Spleen (tissue), 11 donors: ENCODE data around the gene LCN6. TPM values are rescaled to one million over a fixed set of nuclear protein-coding genes. Genes with fewer than 3 reads are reported as not detected.
"Not testable (repeated sequence)": the region's sequence is repeated elsewhere in the genome, so short reads cannot be mapped to it uniquely, and the experiment has no call there.

Source experiments
- DNase-seq: peaks from one replicate; pipeline ENCODE4 v3.0.0-alpha.2; 2020
- H3K27ac ChIP-seq, 8 donors: fragments of 200-600 bp; sonication (generic) in 7 of 8; 1 replicate in 4 of 8; 2 replicates in 4 of 8; pipeline versions ENCODE4 v1.5.0 to v1.8.0; 2016 to 2021; ENCODE audit warnings: inconsistent platforms in 4 of 8, mild to moderate bottlenecking in 4 of 8, moderate library complexity in 1 of 8
- H3K27me3 ChIP-seq, 7 donors: fragments of 200-600 bp; sonication (generic) in 6 of 7; replicated peaks in 1 of 7; 1 replicate in 4 of 7; 2 replicates in 3 of 7; pipeline versions ENCODE4 v1.5.0 to v1.8.0; 2016 to 2021; ENCODE audit warnings: inconsistent platforms in 3 of 7, mild to moderate bottlenecking in 1 of 7
- H3K36me3 ChIP-seq, 6 donors: fragments of 200-600 bp; sonication (generic) in 5 of 6; 1 replicate in 4 of 6; 2 replicates in 2 of 6; pipeline versions ENCODE4 v1.5.0 to v1.8.0; 2016 to 2021; ENCODE audit warnings: inconsistent platforms in 2 of 6
- H3K4me1 ChIP-seq, 6 donors: fragments of 200-600 bp; sonication (generic) in 5 of 6; 1 replicate in 3 of 6; 2 replicates in 3 of 6; pipeline versions ENCODE4 v1.5.0 to v1.8.0; 2016 to 2021; ENCODE audit warnings: inconsistent platforms in 3 of 6
- H3K4me3 ChIP-seq, 8 donors: fragments of 200-600 bp; sonication (generic) in 7 of 8; 1 replicate in 4 of 8; 2 replicates in 4 of 8; pipeline versions ENCODE4 v1.5.0 to v1.8.0; 2016 to 2021; ENCODE audit warnings: inconsistent platforms in 4 of 8, mild to moderate bottlenecking in 4 of 8, moderate library complexity in 2 of 8
- H3K9me3 ChIP-seq, 8 donors: fragments of 200-600 bp; sonication (generic) in 7 of 8; 1 replicate in 4 of 8; 2 replicates in 4 of 8; pipeline versions ENCODE4 v1.5.0 to v1.8.0; 2016 to 2021; ENCODE audit warnings: inconsistent platforms in 4 of 8
- CTCF ChIP-seq, 11 experiments: fragments of 200-600 bp in 7 of 11; fragments of 450-650 bp in 4 of 11; sonication (generic) in 4 of 11; IDR thresholded peaks in 8 of 11; conservative IDR thresholded peaks in 3 of 11; 1 replicate in 7 of 11; 2 replicates in 4 of 11; pipeline versions ENCODE4 v1.4.0 to v1.8.0; 2016 to 2021; ENCODE audit warnings: antibody characterized with exemption in 11 of 11, inconsistent platforms in 4 of 11, mild to moderate bottlenecking in 1 of 11
- POLR2A ChIP-seq, 3 donors: fragments of 450-650 bp; IDR thresholded peaks; one replicate each; pipeline ENCODE4 v1.5.1; 2017; ENCODE audit warnings: antibody characterized with exemption in 3 of 3, mild to moderate bottlenecking in 1 of 3
- POLR2AphosphoS5 ChIP-seq, 3 donors: sonication (generic); formaldehyde crosslinking; IDR thresholded peaks; one replicate each; pipeline ENCODE4 v1.5.1; 2017; ENCODE audit warnings: antibody characterized with exemption in 3 of 3
- whole genome bisulfite sequencing, 5 donors: extraction: QIAGEN DNeasy Blood & Tissue Kit in 3 of 5; methylation state at CpG; one replicate each; pipeline versions ENCODE4 v1.1.5 to v1.1.7; 2013 to 2018; 5-methylcytosine and 5-hydroxymethylcytosine counted together
- intact Hi-C: fragments of 100-400 bp; cut with DNase I; formaldehyde crosslinking; loops from one replicate; pipeline ENCODE4 v1.15.0; 2023; ENCODE audit warnings: low total_unique reads
- polyA plus RNA-seq, 3 donors: library from polyadenylated mRNA; stranded (reverse); fragments of 200-250 nt; gene quantifications; one replicate each; pipeline ENCODE4 v1.2.1, GENCODE V29; 2013
- total RNA-seq, 7 donors: library from RNA; depleted of rRNA in 3 of 7; stranded (reverse); fragments of >200 nt in 3 of 7; fragmentation: NEBNext Ultra II Directional in 4 of 7; extraction: Animal tissue kit (Norgen Biotek cat#: 25700) in 4 of 7; gene quantifications; one replicate each; pipeline versions ENCODE4 v1.1.0 to v1.2.1, GENCODE V29; 2016 to 2021
- donor health status: healthy with polysubstance abuse.
- donor health status: DM: no; HTN: no; CAD: no; lungs with moderate emphysema.
- donor health status: DM: no; HTN: no; CAD: no.
- donor health status: Bipolar disorder and iron deficiency.
- donor health status: healthy.
- donor health status: DM: no; HTN: no; CAD: no.
- donor health status: DM: yes; HTN: yes; CAD: no.

Gene LCN6
- total and polyA plus RNA-seq, 10 donors = 1.2 to 18.9 (median 4.4) TPM

- peaks cover 0 to 60% (median 8%) of the 10 kb centered on the region in 7 donors for H3K27me3 ChIP-seq
- H3K27ac ChIP-seq = no peak overlapping the region
- TF ChIP-seq POLR2AphosphoS5 (IDR thresholded peaks at IDR 0.05) = no peak
- no peak for TF ChIP-seq POLR2A (IDR thresholded peaks at IDR 0.05)
- no peak for TF ChIP-seq CTCF (IDR thresholded peaks at IDR 0.05 in 8 of 11, conservative IDR thresholded peaks at IDR 0.05 in 3 of 11)
- no peak for DNase-seq
- H3K9me3 ChIP-seq = no peaks in the 10 kb centered on the region
- H3K36me3 ChIP-seq = no peaks in the 10 kb centered on the region
- peaks cover 0 to 72% (median 36%) of the 10 kb centered on the region in 6 donors for H3K4me1 ChIP-seq
- H3K4me3 ChIP-seq = no peak overlapping the region
- intact Hi-C loops = no loop called here
- 83 to 89% (median 87%) methylated on average over 15 to 17 of the region's 17 CpGs for WGBS, 5 donors
Measured at GRCh38 chr9:136762221-136762691, 13.9 kb upstream of the LCN6 start.

GRCh38 chr9:136761545-136761981, 13.2 kb upstream of the LCN6 start:
- WGBS, 5 donors = 82 to 91% (median 85%) methylated on average over 9 to 13 of the region's 13 CpGs
- H3K36me3 ChIP-seq = no peaks in the 10 kb centered on the region
- H3K27ac ChIP-seq = no peak overlapping the region
- peaks cover 0 to 1% (median 0%) of the 10 kb centered on the region in 8 donors for H3K9me3 ChIP-seq
- no peak for TF ChIP-seq POLR2A (IDR thresholded peaks at IDR 0.05)
- TF ChIP-seq CTCF (IDR thresholded peaks at IDR 0.05 in 8 of 11, conservative IDR thresholded peaks at IDR 0.05 in 3 of 11) = no peak
- no peak for TF ChIP-seq POLR2AphosphoS5 (IDR thresholded peaks at IDR 0.05)
- peaks cover 0 to 59% (median 8%) of the 10 kb centered on the region in 7 donors for H3K27me3 ChIP-seq
- intact Hi-C loops = no loop called here
- H3K4me3 ChIP-seq = no peak overlapping the region
- no peak for DNase-seq
- H3K4me1 ChIP-seq = peaks cover 0 to 70% (median 31%) of the 10 kb centered on the region in 6 donors

GRCh38 chr9:136760834-136761544, 12.7 kb upstream of the LCN6 start:
- DNase-seq, intact Hi-C loops, H3K4me3 ChIP-seq, H3K9me3 ChIP-seq, H3K36me3 ChIP-seq, H3K27ac ChIP-seq: not testable (repeated sequence)
- peaks cover 0 to 64% (median 29%) of the 10 kb centered on the region in 6 donors for H3K4me1 ChIP-seq
- peak in 8 of 11 experiments; percentile 13 to 60 (median 46) for TF ChIP-seq CTCF (IDR thresholded peaks at IDR 0.05 in 8 of 11, conservative IDR thresholded peaks at IDR 0.05 in 3 of 11)
- peaks cover 0 to 59% (median 8%) of the 10 kb centered on the region in 7 donors for H3K27me3 ChIP-seq
- WGBS, 5 donors = 46 to 54% (median 47%) methylated on average over 21 to 22 of the region's 22 CpGs

GRCh38 chr9:136760424-136760823, 12.1 kb upstream of the LCN6 start:
- Histone ChIP-seq H3K36me3 (no peaks in the 10 kb centered on the region), H3K27me3 (peaks cover 0 to 59% (median 8%) of the 10 kb centered on the region in 7 donors), H3K4me1 (peaks cover 0 to 58% (median 28%) of the 10 kb centered on the region in 6 donors), H3K9me3 (peaks cover 0 to 12% (median 2%) of the 10 kb centered on the region in 8 donors), H3K27ac (no peak overlapping the region), H3K4me3 (no peak overlapping the region)
- WGBS, 5 donors = 62 to 83% (median 76%) methylated on average over 7 to 25 of the region's 25 CpGs
- no peak for DNase-seq
- TF ChIP-seq POLR2AphosphoS5 (IDR thresholded peaks at IDR 0.05) = no peak
- intact Hi-C loops = no loop called here
